ENCODE measurements around the gene GPX7.

- TF ChIP-seq CTCF (IDR thresholded peaks at IDR 0.05; ENCODE audit: insufficient read depth, low read length, poor library complexity, severe bottlenecking) (no peak), EZH2phosphoT487 (conservative IDR thresholded peaks at IDR 0.05; ENCODE audit: low read length) (no peak)
Measured at GRCh38 chr1:52653207-52653849, 51.2 kb downstream of the GPX7 start.

Data from SU-DHL-6 (cell line).